NCI-H1694 (cell line): ENCODE data around the gene PADI2.

ENCODE experiments used
- DNase-seq: peaks from one replicate; lab custom pipeline; 2025; lab: John Stamatoyannopoulos, UW

The PADI2 gene

DNA sequence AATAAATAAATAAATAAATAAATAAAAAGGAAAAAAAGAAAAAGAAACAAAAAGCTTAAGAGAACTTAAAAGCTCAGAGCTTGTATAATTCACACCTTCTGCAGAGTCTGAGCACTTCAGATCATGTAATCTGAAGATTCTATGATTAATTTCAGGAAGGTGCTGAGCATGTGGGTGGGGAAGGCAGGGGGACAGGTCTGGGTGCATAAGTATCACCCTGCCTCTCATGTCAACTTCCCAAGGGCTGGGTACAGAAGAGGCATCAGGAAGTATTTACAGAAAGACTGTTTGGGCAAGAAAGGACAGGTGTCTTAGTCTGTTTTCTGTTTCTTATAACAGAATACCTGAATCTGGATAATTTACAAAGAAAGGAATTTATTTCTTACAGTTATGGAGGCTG, 20.4 kb upstream of the PADI2 start:
- DNase-seq = no peak

DNA sequence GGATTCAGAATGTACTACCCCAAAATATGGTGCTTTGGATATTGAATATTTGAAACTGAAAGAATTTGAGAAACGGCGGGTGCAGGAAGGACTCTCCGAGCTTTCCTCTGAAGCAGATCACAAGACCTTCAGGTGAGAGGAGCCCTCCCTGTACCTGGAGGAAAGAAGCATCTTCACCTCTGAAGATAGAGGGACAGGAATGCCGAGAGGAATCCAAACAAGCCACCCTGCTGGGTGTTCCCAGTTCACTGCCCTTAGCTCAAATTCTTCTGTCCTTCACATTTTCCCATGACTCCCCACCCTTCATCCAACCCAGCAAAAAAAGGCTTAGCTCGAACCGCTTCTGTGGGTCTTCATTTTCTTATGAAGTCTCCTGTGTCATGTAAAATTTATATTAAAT, 18.2 kb upstream of the PADI2 start:
- no peak for DNase-seq

DNA sequence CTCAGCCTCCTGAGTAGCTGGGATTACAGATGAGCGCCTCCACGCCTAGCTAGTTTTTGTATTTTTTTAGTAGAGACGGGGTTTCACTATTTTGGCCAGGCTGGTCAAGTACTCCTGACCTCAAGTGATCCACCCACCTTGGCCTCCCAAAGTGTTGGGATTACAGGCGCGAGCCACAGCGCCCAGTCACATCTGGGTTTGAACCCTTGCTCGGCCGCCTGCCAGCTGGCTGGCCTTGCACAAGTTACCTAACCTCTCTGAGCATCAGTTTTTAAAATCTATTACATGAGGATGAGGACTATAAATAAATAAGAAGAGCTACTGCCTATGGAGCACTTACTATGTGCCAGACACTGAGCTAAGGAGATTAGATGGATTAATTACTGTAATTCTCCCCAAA, 17.7 kb upstream of the PADI2 start:
- no peak for DNase-seq

DNA sequence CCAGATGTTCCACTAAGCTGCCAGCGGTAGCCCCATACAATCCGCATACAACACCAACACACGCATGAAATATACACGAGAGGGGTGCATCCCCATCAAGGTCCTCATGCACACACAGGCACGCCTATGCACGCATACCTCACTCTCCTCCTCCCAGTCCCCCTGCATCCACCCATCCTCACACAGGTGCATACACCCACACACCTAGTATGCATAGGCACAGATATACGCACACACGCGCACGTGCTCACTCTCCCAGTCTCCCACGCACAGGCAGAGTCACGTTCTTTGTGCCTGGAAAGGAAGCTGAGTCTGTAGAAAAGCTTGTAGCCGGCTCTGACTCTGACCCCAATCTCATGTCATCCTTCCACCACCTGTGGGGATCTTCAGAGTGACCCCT, 16.9 kb upstream of the PADI2 start:
- DNase-seq = no peak

DNA sequence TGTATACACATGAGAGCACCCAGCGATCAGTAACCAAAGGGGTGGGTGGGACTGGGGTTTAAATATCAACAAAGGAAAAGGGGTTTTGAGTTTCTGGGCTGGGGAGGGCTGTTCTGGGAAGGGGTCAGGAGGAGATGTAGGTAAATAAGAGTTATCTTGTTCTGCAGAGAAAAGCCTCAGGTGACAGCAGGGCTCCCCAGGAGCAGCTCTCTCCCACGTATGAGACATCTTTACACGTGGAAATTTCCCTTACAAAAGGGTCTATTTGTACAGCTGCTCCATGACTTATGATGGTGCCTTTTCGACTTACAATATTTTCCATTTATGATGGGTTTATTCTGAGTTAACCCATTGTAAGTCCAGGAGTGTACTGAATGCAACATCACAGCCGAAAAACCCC, 16.3 kb upstream of the PADI2 start:
- DNase-seq = no peak

DNA sequence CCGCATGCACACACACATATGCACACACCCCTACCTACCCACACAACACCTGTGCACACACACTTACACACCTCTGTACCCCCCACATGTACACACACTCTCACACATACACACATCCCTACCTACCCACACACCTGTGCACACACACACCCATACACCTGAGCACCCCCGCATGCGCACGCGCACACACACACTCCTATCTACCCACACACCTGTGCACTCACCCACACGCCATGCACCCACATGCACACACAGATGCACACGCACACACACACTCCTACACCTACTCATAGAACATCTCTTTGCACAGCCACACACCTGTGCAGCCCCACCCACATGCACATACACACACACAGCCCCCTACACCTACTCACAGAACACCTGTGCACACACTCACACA, 15.5 kb upstream of the PADI2 start:
- DNase-seq = no peak

DNA sequence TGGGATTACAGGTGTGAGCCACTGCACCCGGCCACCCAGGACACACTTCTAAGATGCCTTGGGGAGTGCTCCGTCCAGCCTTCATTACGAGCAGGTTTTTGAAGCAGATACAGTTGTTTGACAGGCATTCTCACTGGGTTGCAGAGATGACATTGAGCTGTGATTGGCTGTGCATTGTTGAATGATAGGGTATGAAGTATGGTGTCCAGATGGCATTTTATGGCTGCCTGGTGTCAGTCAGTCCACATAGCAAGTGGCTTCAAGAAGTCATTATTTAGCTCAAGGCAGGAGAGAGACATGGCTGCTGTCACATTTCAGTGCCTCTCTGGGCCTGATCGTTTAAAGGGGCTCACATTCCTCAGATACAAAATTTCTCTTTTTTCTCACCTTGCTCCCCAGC, 14.8 kb upstream of the PADI2 start:
- DNase-seq = no peak

DNA sequence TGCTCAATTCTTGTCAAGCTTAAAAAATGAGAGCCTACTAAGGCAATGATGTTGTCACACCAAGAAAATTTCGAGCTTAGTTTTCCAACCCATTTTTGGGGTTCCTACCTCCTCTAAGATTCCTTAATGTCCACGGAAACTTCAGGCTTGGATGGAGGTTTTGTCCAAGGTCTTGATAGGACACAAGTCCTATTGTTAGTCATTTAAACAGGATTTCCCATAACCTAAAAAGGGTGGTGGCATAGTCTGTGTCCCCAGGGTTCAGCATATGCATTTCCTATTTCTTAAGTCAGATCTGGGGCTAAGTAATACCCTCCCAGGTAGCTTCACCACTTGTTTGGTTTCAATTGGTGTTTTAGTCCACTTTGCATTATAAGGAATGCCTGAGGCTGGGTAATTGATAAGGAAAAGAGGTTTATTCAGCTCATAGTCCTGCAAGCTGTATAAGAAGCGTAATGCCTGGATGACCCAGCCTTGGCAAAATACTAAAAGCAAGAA, 10.9 kb upstream of the PADI2 start:
- DNase-seq = no peak

DNA sequence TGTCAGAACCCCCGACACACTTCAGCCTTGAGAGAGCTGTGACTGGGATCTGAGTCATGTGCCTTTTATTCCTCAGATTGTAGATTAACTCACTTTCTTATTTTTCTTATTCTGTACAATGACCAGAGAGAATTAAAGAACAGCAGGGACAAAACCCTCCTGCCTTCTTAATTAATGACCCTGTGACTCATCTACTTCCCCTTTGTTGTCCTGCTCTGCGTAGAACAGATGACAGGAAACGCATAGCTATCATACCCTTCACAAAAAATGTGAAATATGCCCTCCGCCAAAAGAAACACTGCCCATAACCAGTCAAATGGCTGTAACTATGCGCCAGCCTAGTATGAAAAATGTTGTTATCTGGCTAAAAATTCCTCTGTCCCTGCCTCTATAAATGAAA, 9.1 kb upstream of the PADI2 start:
- DNase-seq = no peak

DNA sequence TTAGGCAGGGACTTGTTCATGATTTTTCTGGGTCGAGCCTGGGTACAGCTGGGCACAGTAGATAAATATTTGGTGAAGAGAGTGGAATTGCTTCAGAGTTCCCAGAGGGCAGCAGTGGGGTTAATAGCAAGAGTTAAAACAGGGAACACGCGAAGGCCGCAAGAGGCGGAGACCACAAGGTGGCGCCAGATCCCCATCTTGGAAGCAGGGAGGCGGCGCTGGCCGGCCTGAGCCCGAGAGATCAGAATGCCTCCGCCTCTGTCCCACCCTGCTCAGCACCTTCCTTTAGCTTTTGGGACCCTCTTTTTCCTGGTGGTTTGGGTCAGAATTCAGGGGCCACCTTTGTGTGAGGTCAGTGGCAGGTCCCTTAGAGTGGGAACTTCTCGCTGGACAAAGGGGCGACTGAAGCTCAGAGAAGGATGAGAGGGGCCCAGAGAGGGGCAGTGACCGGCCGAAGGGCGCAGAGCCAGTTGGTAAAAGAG, 6.5 kb upstream of the PADI2 start:
- peak; percentile 77 for DNase-seq

DNA sequence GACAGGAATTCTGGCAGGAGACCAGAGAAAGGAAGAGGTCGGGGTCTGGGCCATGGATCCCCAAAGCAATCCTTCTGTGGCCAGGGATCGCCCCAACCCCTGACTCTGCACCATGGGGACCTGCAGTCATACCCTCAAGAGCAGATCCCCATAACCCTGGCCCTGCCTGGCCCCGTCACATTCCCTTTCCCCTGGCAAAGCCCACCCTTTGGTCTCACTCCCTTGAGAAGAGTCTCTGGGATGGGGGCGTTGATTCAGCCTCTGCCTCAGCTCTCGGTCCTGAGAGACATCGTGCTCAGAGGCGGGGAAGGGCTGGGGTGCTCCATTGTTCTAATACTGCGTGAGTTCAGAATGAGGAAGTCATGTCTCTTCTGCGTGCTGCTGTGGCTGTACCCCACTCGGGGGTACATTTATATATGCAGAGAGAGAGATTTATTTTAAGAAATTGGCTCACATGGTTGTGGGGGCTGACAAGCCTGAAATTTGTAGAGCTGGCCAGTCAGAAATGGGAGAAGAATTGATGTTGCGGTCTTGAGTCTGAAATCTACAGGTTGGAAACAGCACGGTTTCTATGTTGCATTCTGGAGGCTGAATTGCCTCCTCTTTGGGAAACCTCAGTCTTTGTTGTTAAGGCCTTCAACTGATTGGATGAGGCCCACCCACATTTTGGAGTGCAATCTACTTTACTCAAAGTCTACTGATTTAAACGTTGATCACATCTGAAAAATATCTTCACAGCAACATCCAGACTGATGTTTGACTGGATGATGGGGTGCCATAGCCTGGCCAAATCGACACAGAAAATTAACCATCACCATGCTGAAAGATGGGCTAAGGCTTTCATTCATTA, 4.2 kb upstream of the PADI2 start:
- no peak for DNase-seq

DNA sequence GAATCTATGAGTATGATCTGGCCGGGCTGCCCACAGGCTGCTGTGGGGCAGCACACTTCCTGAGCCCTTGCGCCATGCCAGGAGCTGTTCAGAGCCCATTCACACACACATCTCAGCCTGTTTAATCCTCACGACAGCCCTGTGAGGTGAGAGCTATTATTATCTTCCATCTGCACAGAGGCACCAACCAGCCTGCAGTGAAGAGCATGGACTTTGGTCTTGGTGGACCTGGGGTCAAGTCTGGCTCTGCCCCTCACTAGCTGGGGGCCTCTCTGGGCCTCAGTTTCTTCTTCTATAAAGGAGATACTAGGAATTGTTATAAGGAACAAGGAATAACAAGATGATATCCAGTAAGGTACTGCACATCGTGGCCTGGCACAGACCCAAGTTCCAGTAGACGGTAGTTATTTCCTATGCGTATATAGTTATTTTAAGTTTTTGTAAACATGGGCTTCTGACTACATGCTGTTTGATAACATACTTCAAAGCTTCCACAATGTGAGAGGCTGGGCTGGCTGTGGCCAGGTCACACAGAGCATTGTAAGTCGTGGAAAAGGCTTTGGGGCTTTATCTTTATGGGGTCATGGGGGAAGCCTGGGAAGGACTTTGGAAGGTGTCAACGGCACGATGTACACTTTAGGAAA, 3.4 kb upstream of the PADI2 start:
- peak; percentile 29 for DNase-seq

DNA sequence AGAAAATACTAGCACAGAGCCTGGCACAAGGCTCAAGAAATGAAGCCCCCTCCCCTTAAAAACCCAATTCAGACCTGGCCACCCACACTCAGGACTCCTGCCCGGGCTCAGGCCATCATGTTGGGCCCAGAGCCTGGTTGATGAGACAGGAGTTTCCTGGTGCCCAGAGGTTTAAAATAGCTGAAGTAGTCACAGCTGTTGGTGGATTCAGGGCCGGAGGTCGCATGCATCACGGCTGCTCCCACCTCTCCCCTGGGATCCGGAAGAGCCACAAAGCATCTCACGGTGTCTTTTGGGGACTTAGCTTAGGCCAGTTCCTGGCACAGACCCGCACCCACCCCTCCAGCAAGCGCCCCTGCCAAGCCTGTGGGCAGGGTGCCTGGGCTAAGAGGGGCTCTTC, 2.6 kb upstream of the PADI2 start:
- no peak for DNase-seq

DNA sequence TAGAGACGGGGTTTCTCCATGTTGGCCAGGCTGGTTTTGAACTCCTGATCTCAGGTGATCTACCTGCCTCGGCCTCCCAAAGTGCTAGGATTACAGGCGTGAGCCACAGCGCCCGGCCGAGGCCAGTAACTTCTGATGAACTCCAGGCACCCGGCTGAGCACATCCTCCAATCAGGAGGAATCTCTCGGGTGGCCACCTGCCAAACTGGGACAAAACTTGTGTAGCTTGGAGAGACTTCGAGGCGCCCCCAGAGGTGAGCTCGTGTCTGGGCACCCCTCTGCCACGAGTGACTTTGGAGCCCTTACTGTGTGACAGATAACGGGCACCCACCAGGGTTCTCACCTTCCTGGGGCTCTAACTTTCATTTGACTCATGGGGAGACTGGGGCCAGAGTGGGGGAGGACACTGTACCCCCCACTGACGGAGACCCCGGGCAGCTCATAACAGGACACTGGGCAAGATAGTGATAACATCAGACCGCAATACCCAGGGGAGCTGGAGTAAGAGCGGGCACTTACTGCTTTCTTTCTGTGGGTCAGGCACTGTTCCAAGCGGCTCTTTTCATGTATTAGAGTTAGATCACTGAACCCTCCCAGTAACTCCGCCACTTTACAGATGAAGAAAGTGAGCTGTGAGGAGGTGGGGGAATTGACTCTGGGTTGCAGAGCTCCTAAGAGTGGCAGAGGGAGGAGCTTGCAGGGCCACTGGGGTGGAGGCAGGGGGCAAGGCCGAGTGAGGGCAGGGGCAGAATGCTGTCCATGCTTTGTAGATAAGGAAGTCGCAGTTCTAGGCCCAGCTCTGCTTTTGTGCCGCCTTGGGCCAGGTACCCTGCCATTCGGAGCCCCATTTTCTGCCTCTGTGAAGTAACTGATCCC, 1.9 kb upstream of the PADI2 start:
- no peak for DNase-seq

DNA sequence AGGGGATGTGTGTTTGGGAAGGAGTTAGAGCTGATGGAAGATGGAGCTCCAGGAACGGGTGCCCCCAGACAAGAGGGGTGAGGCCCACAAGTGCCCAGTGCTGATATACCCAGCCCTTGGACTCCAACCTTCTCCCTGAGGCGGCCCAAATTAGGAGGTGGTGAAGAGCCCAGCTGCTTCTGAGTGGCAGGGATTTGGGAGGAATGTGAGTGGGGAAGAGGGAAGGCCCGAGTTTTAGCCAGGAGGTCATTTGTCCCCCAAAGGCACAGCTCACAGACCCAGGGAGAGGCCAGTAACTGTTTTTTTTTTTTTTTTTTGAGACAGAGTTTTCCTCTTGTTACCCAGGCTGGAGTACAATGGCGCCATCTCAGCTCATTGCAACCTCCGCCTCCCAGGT, 1.2 kb upstream of the PADI2 start:
- DNase-seq = no peak

DNA sequence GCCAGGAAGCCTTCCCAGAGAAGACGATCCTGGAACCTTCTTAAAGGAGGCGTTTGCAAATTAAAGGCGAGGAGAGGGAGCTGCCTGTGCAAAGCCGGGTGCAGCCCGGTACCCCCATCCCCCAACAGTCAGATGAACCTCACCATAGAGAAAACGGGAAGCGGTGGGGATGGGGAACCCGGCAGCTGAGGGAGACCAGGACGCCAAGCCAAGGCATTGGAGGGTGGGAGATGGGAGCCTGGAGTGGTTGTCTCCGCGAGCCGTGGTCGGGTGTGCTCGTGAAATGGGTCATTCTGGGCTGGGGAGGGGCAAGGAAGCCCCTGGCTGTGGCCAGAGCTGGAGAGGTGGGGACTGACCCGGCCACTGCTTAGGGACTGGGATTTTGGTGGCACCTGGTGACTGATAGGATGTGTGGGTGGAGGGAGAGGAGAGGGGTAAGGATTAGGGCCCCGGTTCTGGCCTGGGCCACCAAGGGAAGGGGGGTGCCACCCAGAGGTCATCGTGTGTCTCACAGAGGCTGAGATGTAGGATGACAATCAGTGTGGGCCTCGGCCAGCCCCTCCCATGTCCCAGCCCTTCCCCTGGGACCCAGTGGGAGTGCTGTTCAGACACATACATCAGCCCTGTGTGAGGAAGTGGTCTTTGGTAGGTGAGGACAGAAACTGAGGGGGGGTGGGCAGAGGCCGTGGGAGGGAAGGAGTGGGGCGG, 676 bp upstream of the PADI2 start:
- no peak for DNase-seq

DNA sequence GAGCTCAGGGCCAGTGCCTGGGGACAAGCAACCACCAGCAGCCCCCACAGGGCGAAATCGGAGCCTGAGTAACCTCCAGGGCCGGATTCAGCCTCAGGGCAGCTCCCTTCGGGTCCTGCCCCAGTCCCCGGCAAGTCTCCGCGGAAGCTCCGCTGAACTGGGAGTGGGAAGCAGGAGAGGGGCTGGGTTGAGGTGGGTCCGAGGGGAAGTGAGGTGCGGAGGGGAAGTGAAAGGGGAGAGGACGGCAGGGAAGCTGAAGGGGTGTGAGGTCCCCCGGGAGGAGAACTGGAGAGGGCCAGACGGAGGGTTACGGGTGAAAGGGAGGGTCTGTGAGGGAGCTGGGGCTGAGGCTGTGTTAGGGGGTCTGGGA, 560 bp downstream of the PADI2 start:
- no peak for DNase-seq

DNA sequence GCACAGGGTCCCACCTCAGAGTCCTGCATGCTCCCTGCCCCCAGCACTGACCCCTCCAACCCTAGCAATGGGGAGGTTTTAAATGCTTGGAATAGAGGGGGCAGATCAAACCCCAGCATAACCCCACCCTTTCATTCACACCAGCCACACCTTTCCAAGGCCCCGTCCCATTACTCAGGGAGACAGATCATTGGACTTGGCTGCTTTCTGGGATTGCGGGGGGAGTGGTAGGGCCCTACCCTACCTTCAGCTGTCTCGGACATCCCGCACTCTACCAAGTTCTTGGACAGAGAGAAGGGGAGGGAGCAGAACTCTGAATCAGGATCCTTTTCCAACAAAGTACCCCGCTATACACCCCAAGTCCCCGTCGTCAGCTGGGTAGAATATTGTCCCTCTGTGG, 983 bp downstream of the PADI2 start:
- no peak for DNase-seq

DNA sequence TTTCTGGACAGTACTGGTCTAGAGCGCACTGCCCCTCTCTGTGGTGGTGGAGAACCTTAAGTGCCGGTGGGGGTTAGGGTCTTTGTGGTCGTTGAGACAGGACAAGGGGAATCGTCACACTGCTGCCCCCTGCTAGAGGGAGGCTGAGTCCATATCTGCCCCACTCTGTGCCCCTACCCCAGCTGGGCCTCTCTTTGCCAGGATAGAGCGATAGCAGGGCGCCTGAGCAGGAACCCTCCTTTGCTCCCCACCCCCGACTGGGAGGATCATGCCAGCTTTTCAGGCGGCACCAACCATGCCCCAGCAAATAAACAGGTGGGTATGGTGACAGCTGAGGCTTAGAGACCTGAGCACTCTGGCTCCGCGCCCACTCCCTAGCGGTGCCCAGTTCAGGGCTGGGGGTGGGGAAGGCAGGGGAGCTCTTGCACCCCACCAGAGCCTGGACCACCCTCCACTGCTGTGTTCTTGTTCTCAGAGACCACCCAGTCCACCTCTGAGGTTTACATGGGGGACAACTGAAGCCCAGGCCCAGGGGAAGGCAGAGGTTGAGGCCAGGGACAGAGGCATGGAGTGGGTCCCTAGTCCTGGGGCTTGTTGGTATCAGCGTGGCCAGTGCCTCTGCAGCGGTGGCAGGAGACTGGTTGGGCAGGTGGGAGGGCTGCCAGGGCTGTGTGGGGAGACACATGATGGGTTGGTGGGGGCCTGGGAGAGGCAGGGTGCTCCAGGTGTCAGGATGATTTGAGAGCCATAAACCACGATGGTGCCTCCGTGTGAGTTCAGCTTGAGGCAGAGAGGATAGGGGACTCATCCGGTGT, 1.6 kb downstream of the PADI2 start:
- DNase-seq = no peak

DNA sequence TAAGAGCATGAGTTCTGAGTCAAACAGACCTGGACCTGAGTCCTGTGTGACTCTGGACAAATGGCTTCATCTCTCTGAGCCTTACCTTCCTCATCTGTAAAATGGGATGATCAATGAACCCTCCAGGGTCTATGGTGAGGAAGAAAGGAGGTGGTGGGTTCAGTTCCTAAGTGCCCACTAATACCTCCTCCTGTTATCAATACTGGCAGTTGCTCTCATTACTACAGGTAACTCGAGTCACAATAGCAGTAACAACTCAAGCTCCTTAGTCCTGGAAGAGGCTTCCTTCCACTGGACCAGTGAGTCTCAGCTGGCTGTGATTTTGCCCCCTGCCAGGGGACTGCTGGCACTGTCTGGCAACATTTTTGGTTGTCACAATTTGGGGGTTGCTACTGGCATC, 2.6 kb downstream of the PADI2 start:
- DNase-seq = no peak

DNA sequence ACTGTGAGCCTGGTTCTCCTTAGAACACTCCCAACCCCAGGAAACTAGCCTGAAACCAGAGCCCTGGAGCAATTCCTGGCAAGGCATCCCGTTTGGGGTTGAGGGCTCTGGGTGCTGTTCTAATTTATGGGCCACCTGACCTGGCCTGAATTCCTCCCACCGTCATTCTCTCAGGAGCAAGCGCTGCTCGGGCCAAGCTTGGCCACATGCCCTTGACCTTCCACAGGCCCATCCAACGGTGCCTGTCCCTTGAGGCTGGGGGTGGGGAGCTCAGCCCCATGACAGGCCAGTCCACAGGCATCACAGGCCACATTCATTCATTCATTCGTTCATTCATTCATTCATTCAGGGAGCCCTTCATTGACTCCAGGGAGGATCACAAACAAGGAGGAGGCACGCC, 5.3 kb downstream of the PADI2 start:
- no peak for DNase-seq
